Activated naive CD8-positive, alpha-beta T cell treated with anti-CD3 and anti-CD28 coated beads for 36 hours (primary cell): ENCODE results near the gene VPS33B. TPM values are rescaled to one million over a fixed set of nuclear protein-coding genes. Genes with fewer than 3 reads are reported as not detected.

Experiments
- DNase-seq: peaks from one replicate; pipeline ENCODE4 v3.0.0; 2021
- H3K27ac Mint-ChIP-seq: one replicate; pipeline ENCODE4 v1.8.0; 2022; ENCODE audit warnings: mild to moderate bottlenecking, moderate library complexity, mixed read lengths
- H3K27me3 Mint-ChIP-seq: one replicate; pipeline ENCODE4 v1.8.0; 2022; ENCODE audit warnings: mild to moderate bottlenecking, mixed read lengths
- H3K36me3 Mint-ChIP-seq: one replicate; pipeline ENCODE4 v1.8.0; 2021; ENCODE audit warnings: mild to moderate bottlenecking, mixed read lengths
- H3K4me1 Mint-ChIP-seq: one replicate; pipeline ENCODE4 v1.8.0; 2021; ENCODE audit warnings: mixed read lengths
- H3K4me3 Mint-ChIP-seq: one replicate; pipeline ENCODE4 v1.8.0; 2022; ENCODE audit warnings: mild to moderate bottlenecking, moderate library complexity, mixed read lengths
- H3K9me3 Mint-ChIP-seq: one replicate; pipeline ENCODE4 v1.8.0; 2022; ENCODE audit warnings: mixed read lengths
- total RNA-seq, 2 experiments: library from RNA; stranded (reverse); gene quantifications; one replicate each; pipeline ENCODE4 v1.2.3, GENCODE V29; 2021

VPS33B gene
- total RNA-seq, 2 experiments from 2014 or later: 17.2 to 23.3 TPM

- peak within 1 kb of the TSS; percentile 84 for H3K4me3 Mint-ChIP-seq
- H3K9me3 Mint-ChIP-seq: no peaks in the 10 kb centered on the region
- H3K27me3 Mint-ChIP-seq: no peaks in the 10 kb centered on the region
- peaks cover 33% of the 10 kb centered on the region for H3K36me3 Mint-ChIP-seq
- peak; percentile 92 for DNase-seq
- H3K27ac Mint-ChIP-seq: peak within 1 kb of the TSS; percentile 95
- peaks cover 3% of the 10 kb centered on the region for H3K4me1 Mint-ChIP-seq
Observed at GRCh38 chr15:90954712-90955623, 67.4 kb downstream of the VPS33B start, which contains the start of gene RCCD1. RCCD1 (plus strand) TSS chr15:90954884; CDS start chr15:90956735, 1,851 bp downstream.

GRCh38 chr15:90953947-90954711 is 68.3 kb downstream of the VPS33B start:
- Mint-ChIP-seq H3K27me3 (no peaks in the 10 kb centered on the region), H3K9me3 (no peaks in the 10 kb centered on the region), H3K27ac (peak overlapping the region; percentile 95), H3K4me3 (peak overlapping the region; percentile 84), H3K36me3 (peaks cover 28% of the 10 kb centered on the region), H3K4me1 (peaks cover 3% of the 10 kb centered on the region)
- no peak for DNase-seq

GRCh38 chr15:90952901-90953677 is 69.3 kb downstream of the VPS33B start:
- H3K27me3 Mint-ChIP-seq: no peaks in the 10 kb centered on the region
- peaks cover 3% of the 10 kb centered on the region for H3K4me1 Mint-ChIP-seq
- H3K4me3 Mint-ChIP-seq: no peak overlapping the region
- peaks cover 28% of the 10 kb centered on the region for H3K36me3 Mint-ChIP-seq
- no peak for DNase-seq
- no peaks in the 10 kb centered on the region for H3K9me3 Mint-ChIP-seq
- H3K27ac Mint-ChIP-seq: no peak overlapping the region

DNA sequence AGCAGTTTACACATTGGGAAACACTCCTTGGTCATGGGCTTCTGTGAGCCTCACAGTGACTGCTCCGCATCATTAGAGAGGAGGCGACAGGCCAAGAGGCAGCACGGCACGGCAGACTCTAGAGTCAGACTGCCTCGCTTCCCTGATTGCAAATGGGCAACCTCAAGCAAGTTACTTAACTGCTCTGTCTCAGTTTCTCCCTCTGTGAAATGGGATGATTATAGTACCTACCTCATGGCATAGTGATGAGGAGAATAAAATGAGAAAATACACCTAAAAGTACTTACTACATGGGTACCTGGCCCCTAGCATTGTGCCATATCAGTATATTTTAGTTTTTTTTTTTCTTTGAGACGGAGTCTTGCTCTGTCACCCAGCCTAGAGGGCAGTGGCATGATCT is 71.7 kb downstream of the VPS33B start:
- no peak overlapping the region for H3K4me3 Mint-ChIP-seq

DNA sequence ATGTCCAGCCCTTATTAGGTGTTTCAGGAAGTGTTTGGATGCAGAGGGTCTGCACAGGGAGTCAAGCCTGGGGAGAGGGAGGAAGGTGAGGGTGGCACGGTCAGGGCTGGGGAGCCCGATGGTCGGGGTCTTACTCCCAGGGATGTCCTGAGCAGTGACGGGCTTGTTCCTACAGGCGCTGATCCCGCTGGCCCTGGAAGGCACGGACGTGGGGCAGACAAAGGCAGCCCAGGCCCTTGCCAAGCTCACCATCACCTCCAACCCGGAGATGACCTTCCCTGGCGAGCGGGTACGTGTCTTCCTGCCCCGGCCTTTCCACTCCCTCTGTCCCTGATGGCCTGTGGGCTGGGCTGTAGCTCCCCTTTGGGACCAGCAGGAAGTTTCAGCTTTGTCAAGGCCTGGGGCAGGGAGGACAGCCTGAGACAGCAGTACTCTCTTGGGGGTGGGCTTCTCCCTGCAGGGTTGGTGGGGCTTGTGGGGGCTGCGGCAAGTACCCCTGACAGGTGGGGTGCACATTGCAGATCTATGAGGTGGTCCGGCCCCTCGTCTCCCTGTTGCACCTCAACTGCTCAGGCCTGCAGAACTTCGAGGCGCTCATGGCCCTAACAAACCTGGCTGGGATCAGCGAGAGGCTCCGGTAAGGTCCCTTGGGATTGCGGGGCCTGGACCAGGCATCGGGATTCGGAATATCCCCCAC is 72.3 kb downstream of the VPS33B start:
- Mint-ChIP-seq H3K9me3 (no peaks in the 10 kb centered on the region), H3K4me3 (no peak overlapping the region), H3K27me3 (no peaks in the 10 kb centered on the region), H3K27ac (no peak overlapping the region), H3K4me1 (no peaks in the 10 kb centered on the region), H3K36me3 (peaks cover 19% of the 10 kb centered on the region)
- DNase-seq: no peak

More for the DNA sequence above, 71.7 kb downstream of the VPS33B start:
- no peak for DNase-seq
- H3K9me3 Mint-ChIP-seq: no peaks in the 10 kb centered on the region
- no peaks in the 10 kb centered on the region for H3K27me3 Mint-ChIP-seq
- H3K4me1 Mint-ChIP-seq: no peaks in the 10 kb centered on the region
- peaks cover 19% of the 10 kb centered on the region for H3K36me3 Mint-ChIP-seq
- no peak overlapping the region for H3K27ac Mint-ChIP-seq

Other genes with a start within 250 kb of the VPS33B start
- gene FURIN, start 154.0 kb downstream of the VPS33B start, total RNA-seq: 10 to 100 TPM; 76.9 to 83.7 TPM
- 1 to 10 TPM; 2.1 to 2.5 TPM for gene FES, start 138.1 kb downstream of the VPS33B start, total RNA-seq
- 10 to 100 TPM; 69.1 to 74.1 TPM for gene MAN2A2, start 119.3 kb downstream of the VPS33B start, total RNA-seq
- 10 to 100 TPM; 38.4 to 44.3 TPM for gene HDDC3, start 90.0 kb downstream of the VPS33B start, total RNA-seq
- gene UNC45A, start 87.3 kb downstream of the VPS33B start, total RNA-seq: 10 to 100 TPM; 62.7 to 65.5 TPM
- gene RCCD1, start 67.7 kb downstream of the VPS33B start, total RNA-seq: 10 to 100 TPM; 23.3 to 23.6 TPM
- gene PRC1, start 28.1 kb downstream of the VPS33B start, total RNA-seq: 10 to 100 TPM; 89.2 to 90.3 TPM
- gene SV2B, start 77.7 kb upstream of the VPS33B start, total RNA-seq: under 1 TPM; 0.06 to 0.08 TPM